ENCODE measurements around the gene CMTM4.

DNA sequence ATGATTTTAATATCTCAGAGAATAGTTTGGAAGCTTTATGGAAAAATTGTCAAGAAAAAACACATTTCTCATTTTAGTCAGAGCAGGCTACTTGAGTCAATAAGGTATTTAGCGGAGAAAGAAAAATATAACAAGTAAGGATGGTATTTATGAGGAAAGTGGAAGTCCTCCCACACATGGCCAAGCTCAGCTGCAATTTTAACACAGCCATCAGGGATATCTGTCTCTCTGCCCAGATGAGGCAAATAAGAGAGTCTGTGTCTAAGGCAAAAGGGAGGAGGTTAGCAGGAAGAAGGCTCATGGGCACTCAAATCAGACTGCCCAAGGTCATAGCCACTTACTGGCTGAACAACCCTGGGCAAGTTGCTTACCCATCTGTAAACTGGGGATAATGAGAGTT lies 122.5 kb downstream of the CMTM4 start:
- TF ChIP-seq, protein P1, sequence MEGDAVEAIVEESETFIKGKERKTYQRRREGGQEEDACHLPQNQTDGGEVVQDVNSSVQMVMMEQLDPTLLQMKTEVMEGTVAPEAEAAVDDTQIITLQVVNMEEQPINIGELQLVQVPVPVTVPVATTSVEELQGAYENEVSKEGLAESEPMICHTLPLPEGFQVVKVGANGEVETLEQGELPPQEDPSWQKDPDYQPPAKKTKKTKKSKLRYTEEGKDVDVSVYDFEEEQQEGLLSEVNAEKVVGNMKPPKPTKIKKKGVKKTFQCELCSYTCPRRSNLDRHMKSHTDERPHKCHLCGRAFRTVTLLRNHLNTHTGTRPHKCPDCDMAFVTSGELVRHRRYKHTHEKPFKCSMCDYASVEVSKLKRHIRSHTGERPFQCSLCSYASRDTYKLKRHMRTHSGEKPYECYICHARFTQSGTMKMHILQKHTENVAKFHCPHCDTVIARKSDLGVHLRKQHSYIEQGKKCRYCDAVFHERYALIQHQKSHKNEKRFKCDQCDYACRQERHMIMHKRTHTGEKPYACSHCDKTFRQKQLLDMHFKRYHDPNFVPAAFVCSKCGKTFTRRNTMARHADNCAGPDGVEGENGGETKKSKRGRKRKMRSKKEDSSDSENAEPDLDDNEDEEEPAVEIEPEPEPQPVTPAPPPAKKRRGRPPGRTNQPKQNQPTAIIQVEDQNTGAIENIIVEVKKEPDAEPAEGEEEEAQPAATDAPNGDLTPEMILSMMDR (IDR thresholded peaks at IDR 0.05): no peak
- no peak for TF ChIP-seq POLR2AphosphoS5 (IDR thresholded peaks at IDR 0.05)

Data from suprapubic skin (tissue), 3 donors.